Ovary (tissue), 9 donors: ENCODE data around the gene TMC8. TPM values are rescaled to one million over a fixed set of nuclear protein-coding genes. Genes with fewer than 3 reads are reported as not detected.

Source experiments
- DNase-seq, 5 donors: peaks; one replicate each; pipeline ENCODE4 v3.0.0-alpha.2; 2019 to 2020
- H3K27ac ChIP-seq, 2 donors: fragments of 200-600 bp; one replicate each; pipeline versions ENCODE4 v1.5.1 to v1.8.0; 2019 to 2022
- H3K27me3 ChIP-seq: fragments of 200-600 bp; one replicate; pipeline ENCODE4 v1.8.0; 2022
- H3K36me3 ChIP-seq: fragments of 200-600 bp; sonication (generic); one replicate; pipeline ENCODE4 v1.5.1; 2019
- H3K4me1 ChIP-seq: one replicate; pipeline ENCODE4 v1.8.1; 2013; ENCODE audit warnings: mild to moderate bottlenecking, moderate library complexity; ENCODE audit not compliant: insufficient read depth
- H3K4me3 ChIP-seq: fragments of 200-600 bp; sonication (generic); one replicate; pipeline ENCODE4 v1.5.1; 2017
- H3K9me3 ChIP-seq, 2 donors: fragments of 200-600 bp in 1 of 2; sonication (generic) in 1 of 2; one replicate each; pipeline versions ENCODE4 v1.5.1 to v1.8.1; 2013 to 2019; ENCODE audit warnings: mild to moderate bottlenecking in 1 of 2, moderate library complexity in 1 of 2
- CTCF ChIP-seq, 3 donors: fragments of 450-650 bp in 2 of 3; fragments of 200-600 bp in 1 of 3; IDR thresholded peaks; one replicate each; pipeline versions ENCODE4 v1.5.1 to v1.8.0; 2016 to 2022; ENCODE audit warnings: antibody characterized with exemption in 3 of 3, mild to moderate bottlenecking in 1 of 3
- EP300 ChIP-seq: sonication (generic); formaldehyde crosslinking; IDR thresholded peaks from one replicate; pipeline ENCODE4 v1.6.1; 2017; ENCODE audit warnings: antibody characterized with exemption
- POLR2A ChIP-seq: fragments of 450-650 bp; IDR thresholded peaks from one replicate; pipeline ENCODE4 v1.6.1; 2017; ENCODE audit warnings: antibody characterized with exemption, mild to moderate bottlenecking, moderate library complexity
- WGBS, 3 donors: extraction: QIAGEN DNeasy Blood & Tissue Kit in 1 of 3; methylation state at CpG; one replicate each; pipeline versions ENCODE4 v1.1.5 to v1.1.7; 2013 to 2017; 5-methylcytosine and 5-hydroxymethylcytosine counted together
- intact Hi-C, 4 donors: fragments of 100-400 bp; cut with DNase I; formaldehyde crosslinking; loops; one replicate each; pipeline versions ENCODE4 v1.11.0 to v1.15.1; 2022 to 2023
- polyA plus RNA-seq, 2 donors: library from polyadenylated mRNA; stranded (reverse); fragments of 200-250 nt in 1 of 2; fragments of 350-450 nt in 1 of 2; fragmentation: Illumina TruSeq in 1 of 2; extraction: RNeasy Lipid Tissue Mini Kit (QIAGEN cat#74804) in 1 of 2; gene quantifications; one replicate each; pipeline ENCODE4 v1.2.3, GENCODE V29; 2013 to 2014
- total RNA-seq, 7 donors: library from RNA; depleted of rRNA in 2 of 7; stranded (reverse); fragments of >200 nt in 2 of 7; fragmentation: NEBNext Ultra II Directional in 3 of 7; extraction: Animal tissue kit (Norgen Biotek cat#: 25700) in 3 of 7; gene quantifications; one replicate each; pipeline versions ENCODE4 v1.1.0 to v1.2.4, GENCODE V29; 2016 to 2023
- donor health status: DM: no; HTN: no; CAD: no; lungs with moderate emphysema.
- donor health status: DM: no; HTN: no; CAD: no.
- donor health status: Bipolar disorder and iron deficiency.
- donor health status: DM: yes; HTN: yes; CAD: no.
- donor health status: DM: no; HTN: no; CAD: no.
- donor health status: DM: yes; HTN: yes; CAD: no.

TMC8 gene
- total and polyA plus RNA-seq, 9 donors = 0.94 to 4.2 (median 2.4) TPM

- Histone ChIP-seq H3K4me1 (no peaks in the 10 kb centered on the region), H3K4me3 (no peak overlapping the region), H3K36me3 (no peaks in the 10 kb centered on the region), H3K27me3 (no peaks in the 10 kb centered on the region), H3K9me3 (no peaks in the 10 kb centered on the region), H3K27ac (no peak overlapping the region)
- WGBS, 3 donors = 74 to 77% (median 75%) methylated on average over 19 of the region's 19 CpGs
- DNase-seq = peak in 1 of 5 donors; percentile 36
- TF ChIP-seq CTCF (IDR thresholded peaks at IDR 0.05) (no peak), POLR2A (no peak), EP300 (no peak)
- intact Hi-C loops = loop anchor here (5.0 to 10.0 kb wide), 3 partner anchors 66 to 314 kb away; no protein-coding TSS in a partner anchor
These were observed 19.4 kb upstream of the TMC8 start for GRCh38 chr17:78111016-78111726.

GRCh38 chr17:78111727-78112517 lies 18.6 kb upstream of the TMC8 start:
- H3K27ac ChIP-seq = no peak overlapping the region
- intact Hi-C loops = loop anchor here (1.0 to 10.0 kb wide), 5 partner anchors 64 to 313 kb away; no protein-coding TSS in a partner anchor
- H3K27me3 ChIP-seq = no peaks in the 10 kb centered on the region
- H3K4me3 ChIP-seq = no peak overlapping the region
- no peak for TF ChIP-seq POLR2A
- TF ChIP-seq EP300 = no peak
- no peak for TF ChIP-seq CTCF (IDR thresholded peaks at IDR 0.05)
- WGBS, 3 donors = 82 to 88% (median 84%) methylated on average over 28 of the region's 28 CpGs
- peak in 1 of 5 donors; percentile 41 for DNase-seq
- no peaks in the 10 kb centered on the region for H3K4me1 ChIP-seq
- H3K36me3 ChIP-seq = no peaks in the 10 kb centered on the region
- H3K9me3 ChIP-seq = no peaks in the 10 kb centered on the region

GRCh38 chr17:78112518-78113471 lies 17.8 kb upstream of the TMC8 start:
- Histone ChIP-seq H3K4me3 (no peak overlapping the region), H3K4me1 (no peaks in the 10 kb centered on the region), H3K27ac (no peak overlapping the region), H3K27me3 (no peaks in the 10 kb centered on the region), H3K9me3 (no peaks in the 10 kb centered on the region), H3K36me3 (no peaks in the 10 kb centered on the region)
- intact Hi-C loops = loop anchor here (1.0 to 10.0 kb wide), 5 partner anchors 64 to 312 kb away; no protein-coding TSS in a partner anchor
- WGBS, 3 donors = 45 to 48% (median 46%) methylated on average over 33 of the region's 33 CpGs
- DNase-seq = peak; percentile 58 to 87 (median 79)
- TF ChIP-seq EP300 = no peak
- TF ChIP-seq CTCF (IDR thresholded peaks at IDR 0.05) = peak; percentile 96 to 99 (median 97)
